GM18507 (cell line): ENCODE measurements around the gene NPTXR.
A peak's percentile ranks its signal among the peaks of the same experiment; 100 is the strongest.

ENCODE experiments used
- DNase-seq: peaks from one replicate; pipeline ENCODE4 v3.0.0; 2011; ENCODE audit warnings: low read depth; ENCODE audit not compliant: insufficient read length; ENCODE audit errors: extremely low spot score
- FAIRE-seq: peaks from 2 replicates; lab custom pipeline; 2011; peaks lifted over from hg19 to GRCh38; lab: Jason Lieb, UNC

The NPTXR gene

GRCh38 chr22:38869663-38870062, 25.8 kb upstream of the NPTXR start:
- no peak for FAIRE-seq
- DNase-seq: no peak

- DNase-seq (peak; percentile 63), FAIRE-seq (peak; percentile 78)
Observed at GRCh38 chr22:38868886-38869381, 25.1 kb upstream of the NPTXR start.

GRCh38 chr22:38868286-38868721, 24.5 kb upstream of the NPTXR start:
- FAIRE-seq (no peak), DNase-seq (no peak)

- DNase-seq (no peak), FAIRE-seq (no peak)
Observed at GRCh38 chr22:38867471-38868285, 23.9 kb upstream of the NPTXR start.

GRCh38 chr22:38867124-38867455, 23.3 kb upstream of the NPTXR start:
- no peak for FAIRE-seq
- DNase-seq: no peak

GRCh38 chr22:38866399-38867123, 22.7 kb upstream of the NPTXR start:
- DNase-seq (no peak), FAIRE-seq (no peak)

GRCh38 chr22:38866024-38866398, 22.2 kb upstream of the NPTXR start:
- DNase-seq: no peak
- no peak for FAIRE-seq

- DNase-seq (no peak), FAIRE-seq (no peak)
Observed at GRCh38 chr22:38865201-38866023, 21.6 kb upstream of the NPTXR start.

- no peak for DNase-seq
- FAIRE-seq: no peak
Observed at GRCh38 chr22:38864361-38865191, 20.7 kb upstream of the NPTXR start.

- FAIRE-seq (no peak), DNase-seq (no peak)
Observed at GRCh38 chr22:38863531-38864131, 19.8 kb upstream of the NPTXR start.

- DNase-seq (no peak), FAIRE-seq (no peak)
Observed at GRCh38 chr22:38862375-38863329, 18.8 kb upstream of the NPTXR start.

- no peak for DNase-seq
- FAIRE-seq: peak; percentile 15
Observed at GRCh38 chr22:38861927-38862326, 18.1 kb upstream of the NPTXR start.

GRCh38 chr22:38861170-38861876, 17.5 kb upstream of the NPTXR start:
- DNase-seq (no peak), FAIRE-seq (no peak)

GRCh38 chr22:38860283-38861169, 16.7 kb upstream of the NPTXR start:
- no peak for FAIRE-seq
- no peak for DNase-seq

GRCh38 chr22:38859581-38860282, 15.9 kb upstream of the NPTXR start:
- DNase-seq: no peak
- no peak for FAIRE-seq

- DNase-seq (no peak), FAIRE-seq (no peak)
Observed at GRCh38 chr22:38858492-38858891, 14.7 kb upstream of the NPTXR start.
